GM12878 (cell line): ENCODE measurements around the gene SLC12A7. TPM values are rescaled to one million over a fixed set of nuclear protein-coding genes. Genes with fewer than 3 reads are reported as not detected.

Experiments used
- ATF7 ChIP-seq: fragments of 450-650 bp; IDR thresholded peaks from 2 replicates; pipeline ENCODE4 v1.6.1; 2016; ENCODE audit warnings: low read depth, mild to moderate bottlenecking
- DPF2 ChIP-seq: fragments of 450-650 bp; IDR thresholded peaks from 2 replicates; pipeline ENCODE4 v1.6.1; 2017; ENCODE audit warnings: mild to moderate bottlenecking
- KLF5 ChIP-seq: fragments of 450-650 bp; IDR thresholded peaks from 2 replicates; pipeline ENCODE4 v1.6.1; 2014; ENCODE audit warnings: mild to moderate bottlenecking; ENCODE audit not compliant: partially characterized antibody
- TCF12 ChIP-seq: IDR thresholded peaks from 2 replicates; pipeline ENCODE4 v1.6.1; 2011; ENCODE audit warnings: low read depth, mild to moderate bottlenecking, low read length
- polyA plus RNA-seq, 11 experiments: library from polyadenylated mRNA; depleted of rRNA in 4 of 11; unstranded in 6 of 11; stranded (reverse) in 5 of 11; fragments of >200 nt; fragmentation: Nextera tagmentation in 4 of 11; fragmentation: Illumina TruSeq in 1 of 11; extraction: Ambion mirVana in 4 of 11; extraction: Trizol in 1 of 11; gene quantifications; 1 replicate in 1 of 11; 2 replicates in 10 of 11; pipeline versions ENCODE4 v1.2.1 to v1.2.3, GENCODE V29; 2011 to 2016; ENCODE audit warnings: inconsistent platforms in 2 of 11, missing spikeins in 2 of 11, low read depth in 1 of 11
- total RNA-seq, 4 experiments: library from RNA; depleted of rRNA in 3 of 4; stranded (reverse); fragments of >200 nt in 3 of 4; fragmentation: Illumina TruSeq in 1 of 4; extraction: Trizol in 1 of 4; gene quantifications; 2 replicates each; pipeline versions ENCODE4 v1.2.1 to v1.2.3, GENCODE V29; 2013 to 2021
- TF ChIP-seq, protein P1 (sequence below): fragments of 450-650 bp; IDR thresholded peaks from 2 replicates; pipeline ENCODE4 v1.6.1; 2018; ENCODE audit warnings: mild to moderate bottlenecking, low read depth, moderate library complexity; ENCODE audit not compliant: partially characterized antibody
- TF ChIP-seq, protein P2 (sequence below): fragments of 450-650 bp; formaldehyde crosslinking; IDR thresholded peaks from 2 replicates; pipeline ENCODE4 v1.5.0; 2022; ENCODE audit warnings: mild to moderate bottlenecking, missing genetic modification characterization

SLC12A7 gene
- total and polyA plus RNA-seq, 10 of the 15 experiments (the other 5 are each of a cell fraction or from before 2014, with no cell fraction given) = 0.10 to 10.0 (median 2.9) TPM

GRCh38 chr5:1058988-1059883 is 52.6 kb downstream of the SLC12A7 start (continued):
- TF ChIP-seq, protein P1, sequence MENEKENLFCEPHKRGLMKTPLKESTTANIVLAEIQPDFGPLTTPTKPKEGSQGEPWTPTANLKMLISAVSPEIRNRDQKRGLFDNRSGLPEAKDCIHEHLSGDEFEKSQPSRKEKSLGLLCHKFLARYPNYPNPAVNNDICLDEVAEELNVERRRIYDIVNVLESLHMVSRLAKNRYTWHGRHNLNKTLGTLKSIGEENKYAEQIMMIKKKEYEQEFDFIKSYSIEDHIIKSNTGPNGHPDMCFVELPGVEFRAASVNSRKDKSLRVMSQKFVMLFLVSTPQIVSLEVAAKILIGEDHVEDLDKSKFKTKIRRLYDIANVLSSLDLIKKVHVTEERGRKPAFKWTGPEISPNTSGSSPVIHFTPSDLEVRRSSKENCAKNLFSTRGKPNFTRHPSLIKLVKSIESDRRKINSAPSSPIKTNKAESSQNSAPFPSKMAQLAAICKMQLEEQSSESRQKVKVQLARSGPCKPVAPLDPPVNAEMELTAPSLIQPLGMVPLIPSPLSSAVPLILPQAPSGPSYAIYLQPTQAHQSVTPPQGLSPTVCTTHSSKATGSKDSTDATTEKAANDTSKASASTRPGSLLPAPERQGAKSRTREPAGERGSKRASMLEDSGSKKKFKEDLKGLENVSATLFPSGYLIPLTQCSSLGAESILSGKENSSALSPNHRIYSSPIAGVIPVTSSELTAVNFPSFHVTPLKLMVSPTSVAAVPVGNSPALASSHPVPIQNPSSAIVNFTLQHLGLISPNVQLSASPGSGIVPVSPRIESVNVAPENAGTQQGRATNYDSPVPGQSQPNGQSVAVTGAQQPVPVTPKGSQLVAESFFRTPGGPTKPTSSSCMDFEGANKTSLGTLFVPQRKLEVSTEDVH = no peak
- no peak for TF ChIP-seq DPF2
- TF ChIP-seq, protein P2, sequence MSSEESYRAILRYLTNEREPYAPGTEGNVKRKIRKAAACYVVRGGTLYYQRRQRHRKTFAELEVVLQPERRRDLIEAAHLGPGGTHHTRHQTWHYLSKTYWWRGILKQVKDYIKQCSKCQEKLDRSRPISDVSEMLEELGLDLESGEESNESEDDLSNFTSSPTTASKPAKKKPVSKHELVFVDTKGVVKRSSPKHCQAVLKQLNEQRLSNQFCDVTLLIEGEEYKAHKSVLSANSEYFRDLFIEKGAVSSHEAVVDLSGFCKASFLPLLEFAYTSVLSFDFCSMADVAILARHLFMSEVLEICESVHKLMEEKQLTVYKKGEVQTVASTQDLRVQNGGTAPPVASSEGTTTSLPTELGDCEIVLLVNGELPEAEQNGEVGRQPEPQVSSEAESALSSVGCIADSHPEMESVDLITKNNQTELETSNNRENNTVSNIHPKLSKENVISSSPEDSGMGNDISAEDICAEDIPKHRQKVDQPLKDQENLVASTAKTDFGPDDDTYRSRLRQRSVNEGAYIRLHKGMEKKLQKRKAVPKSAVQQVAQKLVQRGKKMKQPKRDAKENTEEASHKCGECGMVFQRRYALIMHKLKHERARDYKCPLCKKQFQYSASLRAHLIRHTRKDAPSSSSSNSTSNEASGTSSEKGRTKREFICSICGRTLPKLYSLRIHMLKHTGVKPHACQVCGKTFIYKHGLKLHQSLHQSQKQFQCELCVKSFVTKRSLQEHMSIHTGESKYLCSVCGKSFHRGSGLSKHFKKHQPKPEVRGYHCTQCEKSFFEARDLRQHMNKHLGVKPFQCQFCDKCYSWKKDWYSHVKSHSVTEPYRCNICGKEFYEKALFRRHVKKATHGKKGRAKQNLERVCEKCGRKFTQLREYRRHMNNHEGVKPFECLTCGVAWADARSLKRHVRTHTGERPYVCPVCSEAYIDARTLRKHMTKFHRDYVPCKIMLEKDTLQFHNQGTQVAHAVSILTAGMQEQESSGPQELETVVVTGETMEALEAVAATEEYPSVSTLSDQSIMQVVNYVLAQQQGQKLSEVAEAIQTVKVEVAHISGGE (CRISPR knock-in tag) = no peak
- TF ChIP-seq TCF12 = no peak
- TF ChIP-seq KLF5 = no peak
- TF ChIP-seq ATF7 = no peak
